Astrocyte of the hippocampus (primary cell): ENCODE results near the gene TMEM86A.
"Not testable (repeated sequence)": the region's sequence is repeated elsewhere in the genome, so short reads cannot be mapped to it uniquely, and the experiment has no call there.

Experiments used
- DNase-seq: peaks from one replicate; pipeline ENCODE4 v3.0.0; 2011; ENCODE audit warnings: low read depth, low spot score

The TMEM86A gene

GRCh38 chr11:18698341-18699268, at the start of gene TMEM86A:
Gene TMEM86A (plus strand): TSS chr11:18698779. CDS start chr11:18698887, 108 bp downstream.
- peak; percentile 94 for DNase-seq

- no peak for DNase-seq
Measured at GRCh38 chr11:18650353-18650752, 48.2 kb upstream of the TMEM86A start.

DNA sequence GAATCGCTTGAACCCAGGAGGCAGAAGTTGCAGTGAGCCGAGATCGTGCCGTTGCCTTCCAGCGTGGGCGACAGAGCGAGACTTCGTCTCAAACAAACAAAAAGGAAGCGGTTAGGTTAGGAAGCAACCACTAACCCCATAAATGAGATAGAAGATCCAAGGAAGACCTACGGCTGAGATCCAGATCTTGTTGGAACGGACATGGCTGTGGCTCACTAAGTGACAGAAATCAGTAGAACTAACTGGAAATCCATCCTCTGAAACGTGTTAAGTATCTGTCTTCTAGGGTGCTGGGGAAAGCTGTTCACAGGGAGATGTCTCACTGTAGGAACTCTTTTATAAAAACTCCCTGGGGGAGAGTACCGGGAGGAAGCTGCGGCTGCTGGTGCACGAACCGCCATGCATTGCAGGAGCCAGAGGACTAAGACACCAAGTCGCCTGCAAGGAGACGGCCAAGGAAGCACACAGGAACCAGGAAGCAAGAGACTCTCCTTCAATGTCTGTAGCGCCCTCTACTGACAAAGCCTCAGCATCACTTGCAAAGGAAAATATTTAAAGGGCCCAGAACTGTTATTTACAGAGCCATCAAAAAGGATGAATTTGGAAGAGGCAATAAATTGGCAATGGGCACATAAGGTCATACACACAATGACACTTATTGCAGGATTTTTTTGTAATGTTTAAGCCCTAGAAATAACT, 47.6 kb upstream of the TMEM86A start:
- DNase-seq, result peak; percentile 31

DNA sequence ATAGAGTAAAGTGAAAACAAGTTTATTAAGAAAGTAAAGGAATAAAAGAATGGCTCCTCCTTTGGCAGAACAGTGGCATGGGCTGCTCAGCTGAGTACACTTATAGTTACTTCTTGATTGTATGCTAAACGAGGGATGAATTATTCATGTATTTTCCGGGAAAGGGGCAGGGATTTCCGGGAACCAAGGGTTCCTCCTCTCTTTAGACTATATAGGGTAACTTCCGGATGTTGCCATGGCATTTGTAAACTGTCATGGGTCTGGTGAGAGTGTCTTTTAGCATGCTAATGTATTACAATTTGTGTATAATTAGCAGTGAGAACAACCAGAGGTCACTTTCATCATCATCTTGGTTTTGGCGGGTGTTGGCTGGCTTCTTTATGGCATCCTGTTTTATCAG, 40.9 kb upstream of the TMEM86A start:
- no peak for DNase-seq

DNA sequence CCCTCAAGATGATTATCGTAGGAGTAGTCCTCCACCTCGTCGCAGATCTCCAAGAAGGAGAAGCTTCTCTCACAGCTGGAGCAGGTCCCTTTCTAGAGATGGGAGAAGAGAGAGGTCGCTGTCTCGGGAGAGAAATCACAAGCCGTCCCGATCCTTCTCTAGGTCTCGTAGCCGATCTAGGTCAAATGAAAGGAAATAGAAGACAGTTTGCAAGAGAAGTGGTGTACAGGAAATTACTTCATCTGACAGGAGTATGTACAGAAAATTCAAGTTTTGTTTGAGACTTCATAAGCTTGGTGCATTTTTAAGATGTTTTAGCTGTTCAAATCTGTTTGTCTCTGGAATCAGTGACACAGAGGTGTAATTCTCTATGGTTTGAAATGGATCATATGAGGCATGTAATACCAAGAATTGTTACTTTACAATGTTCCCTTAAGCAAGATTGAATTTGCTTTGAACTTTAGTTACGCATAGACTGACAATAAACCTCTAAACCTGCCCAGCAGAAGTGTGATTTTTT, 33.2 kb upstream of the TMEM86A start:
- DNase-seq, result not testable (repeated sequence)

GRCh38 chr11:18668131-18668530, 30.4 kb upstream of the TMEM86A start:
- DNase-seq, result no peak

GRCh38 chr11:18669219-18669596, 29.4 kb upstream of the TMEM86A start:
- DNase-seq, result no peak

- no peak for DNase-seq
Measured at GRCh38 chr11:18669711-18670110, 28.9 kb upstream of the TMEM86A start.

- no peak for DNase-seq
Measured at GRCh38 chr11:18671246-18671645, 27.3 kb upstream of the TMEM86A start.

- not testable (repeated sequence) for DNase-seq
Measured at GRCh38 chr11:18672209-18672608, 26.4 kb upstream of the TMEM86A start.

- DNase-seq, result no peak
Measured at GRCh38 chr11:18676803-18677202, 21.8 kb upstream of the TMEM86A start.

DNA sequence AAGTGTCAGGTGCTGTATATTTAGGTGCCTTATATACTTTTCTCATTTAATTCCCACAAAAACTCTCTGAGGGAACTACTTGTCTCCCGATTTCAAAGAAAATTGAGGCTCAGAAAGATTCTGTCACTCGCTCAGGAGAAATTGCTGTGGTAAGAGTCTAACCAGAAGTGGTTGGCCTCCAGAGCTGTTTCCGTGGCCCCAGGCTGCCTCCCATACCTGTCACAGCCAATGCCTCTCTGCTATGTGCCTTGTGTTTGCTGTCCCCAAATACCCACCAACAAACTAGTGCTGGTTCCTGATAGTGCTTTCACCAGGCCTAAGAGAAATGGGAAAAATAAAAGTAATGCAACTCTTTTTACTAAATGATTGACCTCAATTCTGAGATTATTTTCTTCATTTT, 21.0 kb upstream of the TMEM86A start:
- DNase-seq, result no peak

DNA sequence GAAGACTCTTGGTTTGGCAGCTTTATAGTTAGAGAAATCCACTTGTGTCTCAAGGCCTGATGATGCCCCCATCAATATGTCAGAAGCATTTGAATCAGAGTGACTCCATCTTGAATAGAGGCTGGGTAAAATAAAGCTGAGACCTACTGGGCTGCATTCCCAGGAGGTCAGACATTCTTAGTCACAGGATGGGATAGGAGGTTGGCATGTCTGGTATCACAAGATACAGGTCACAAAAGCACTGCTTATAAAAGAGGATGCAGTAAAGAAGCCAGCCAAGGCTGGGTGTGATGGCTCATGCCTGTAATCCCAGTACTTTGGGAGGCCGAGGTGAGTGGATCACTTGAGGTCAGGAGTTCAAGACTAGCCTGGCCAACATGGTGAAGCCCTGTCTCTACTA, 16.6 kb upstream of the TMEM86A start:
- DNase-seq, result not testable (repeated sequence)

DNA sequence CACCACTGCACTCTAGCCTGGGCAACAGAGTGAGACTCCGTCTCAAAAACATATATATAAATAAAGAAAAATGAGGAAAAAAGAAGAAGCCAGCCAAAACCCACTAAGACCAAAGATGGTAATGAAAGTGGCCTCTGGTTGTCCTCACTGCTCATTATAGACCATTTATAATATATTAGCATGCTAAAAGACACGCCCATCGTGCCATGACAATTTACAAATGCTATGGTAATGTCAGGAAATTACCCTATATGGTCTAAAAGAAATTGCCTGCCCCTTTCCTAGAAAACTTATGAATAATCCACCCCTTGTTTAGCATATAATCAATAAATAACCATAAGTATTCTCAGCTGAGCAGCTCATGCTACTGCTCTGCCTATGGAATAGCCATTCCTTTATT, 16.1 kb upstream of the TMEM86A start:
- no peak for DNase-seq

DNA sequence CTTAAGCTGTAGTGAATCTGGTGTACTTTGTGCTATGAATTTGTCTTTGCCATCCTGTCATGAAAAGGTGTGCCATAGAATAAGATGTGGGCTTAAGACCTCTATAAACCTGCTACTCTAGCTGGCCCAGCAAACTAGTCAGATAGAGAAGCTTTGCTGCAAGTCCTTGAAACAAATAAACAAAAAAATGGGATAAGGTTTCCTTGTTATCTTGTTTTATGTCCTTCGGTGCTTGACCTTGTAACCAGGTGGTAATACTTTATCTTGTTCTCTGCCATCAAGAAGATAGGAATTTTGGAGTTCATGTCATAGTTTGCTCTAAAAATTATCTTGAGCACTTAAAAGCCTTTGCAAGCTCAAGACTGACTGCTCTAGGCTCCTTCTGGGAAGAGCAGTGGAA, 14.3 kb upstream of the TMEM86A start:
- no peak for DNase-seq

DNA sequence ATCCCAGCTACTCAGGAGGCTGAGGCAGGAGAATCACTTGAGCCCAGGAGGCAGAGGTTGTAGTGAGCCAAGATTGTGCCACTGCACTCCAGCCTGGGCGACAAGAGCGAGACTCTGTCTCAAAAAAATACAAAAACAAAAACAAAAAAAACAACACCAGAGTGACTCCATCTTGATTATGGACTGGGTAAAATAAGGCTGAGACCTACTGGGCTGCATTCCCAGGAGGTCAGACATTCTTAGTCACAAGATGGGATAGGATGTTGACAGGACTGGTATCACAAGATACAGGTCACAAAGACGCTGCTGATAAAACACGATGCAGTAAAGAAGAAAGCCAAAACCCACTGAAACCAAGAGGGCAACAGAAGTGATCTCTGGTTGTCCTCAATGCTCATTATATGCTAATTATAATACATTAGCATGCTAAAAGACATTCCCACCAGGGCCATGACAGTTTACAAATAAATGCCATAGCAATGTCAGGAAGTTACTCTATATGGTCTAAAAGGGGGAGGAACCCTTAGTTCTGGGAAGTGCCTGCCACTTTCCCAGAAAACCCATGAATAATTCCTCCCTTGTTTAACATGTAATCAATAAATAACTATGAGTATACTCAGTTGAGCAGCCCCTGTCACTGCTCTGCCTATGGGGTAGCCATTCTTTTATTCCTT, 7.0 kb upstream of the TMEM86A start:
- not testable (repeated sequence) for DNase-seq

- DNase-seq, result no peak
Measured at GRCh38 chr11:18692941-18693760, 5.4 kb upstream of the TMEM86A start.

- DNase-seq, result peak; percentile 47
Measured at GRCh38 chr11:18696638-18697225, 1.8 kb upstream of the TMEM86A start.

GRCh38 chr11:18697576-18697975, 1.0 kb upstream of the TMEM86A start:
- no peak for DNase-seq

DNA sequence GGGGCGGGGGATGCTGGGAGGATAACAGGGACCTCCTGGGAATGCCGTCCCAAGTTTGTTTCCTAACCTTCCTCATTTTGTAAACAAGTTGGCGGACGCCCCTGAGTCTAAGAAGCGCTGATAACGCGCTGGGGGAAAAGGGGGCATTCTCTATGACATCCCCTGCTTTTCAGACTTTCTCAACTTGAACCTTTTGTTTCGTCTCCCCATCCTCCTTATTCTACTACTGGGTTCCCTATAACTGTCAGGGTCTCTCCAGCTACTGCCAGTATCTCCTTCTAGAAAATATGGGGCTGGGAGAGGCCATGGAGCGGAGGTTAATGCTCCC, 654 bp downstream of the TMEM86A start:
- DNase-seq, result no peak

DNA sequence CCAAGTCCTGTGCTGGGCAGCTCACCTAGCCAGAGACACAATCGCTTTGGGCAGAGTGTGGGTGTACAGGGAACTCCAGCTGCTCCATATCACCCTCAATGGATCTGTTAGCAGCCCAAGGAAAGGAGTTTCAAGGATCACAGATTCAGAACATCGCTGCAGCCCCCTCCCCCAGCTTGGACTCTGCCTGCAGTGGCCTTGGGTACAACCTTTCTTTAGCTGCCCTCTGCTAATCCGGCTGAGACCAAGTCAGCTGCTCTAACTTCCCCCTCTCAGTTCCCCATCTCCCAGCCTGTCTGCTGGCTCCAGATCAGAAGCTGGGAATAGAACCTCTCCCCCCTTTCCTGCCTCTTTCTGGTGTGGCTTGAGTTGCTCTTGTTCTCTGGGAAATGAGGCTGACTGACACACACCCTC, 1.3 kb downstream of the TMEM86A start:
- no peak for DNase-seq
